AG10803 (cell line): Measurements from ENCODE around the gene ARL4D.

Experiments
- DNase-seq: peaks from one replicate; pipeline ENCODE4 v3.0.0; 2010; ENCODE audit warnings: low read depth
- H3K4me3 ChIP-seq: 2 replicates; pipeline ENCODE4 v1.5.1; 2011; ENCODE audit warnings: mild to moderate bottlenecking, low read length, control low read depth
- TF ChIP-seq, protein P1 (sequence below): conservative IDR thresholded peaks from 2 replicates; pipeline ENCODE4 v1.5.1; 2011; ENCODE audit warnings: mild to moderate bottlenecking, low read length, control low read depth, inconsistent platforms

Gene ARL4D

DNA sequence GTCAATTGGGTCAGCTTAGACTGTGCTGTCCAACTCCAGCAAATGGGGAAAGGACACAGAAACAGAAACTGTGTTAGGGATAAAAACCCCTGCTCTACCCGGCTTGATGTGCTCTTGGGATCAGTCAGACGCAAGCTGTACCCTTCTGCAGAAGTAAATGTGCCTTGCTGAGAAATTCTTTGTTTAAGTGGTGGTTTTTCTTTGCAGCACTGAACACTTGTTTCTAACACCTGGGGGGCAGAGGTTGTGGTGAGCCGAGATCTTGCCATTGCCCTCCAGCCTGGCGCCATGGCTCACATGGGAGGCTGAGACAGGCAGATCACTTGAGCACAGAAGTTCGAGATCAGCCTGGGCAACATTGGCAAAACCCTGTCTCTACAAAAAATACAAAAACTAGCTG, 18.5 kb upstream of the ARL4D start:
- TF ChIP-seq, protein P1, sequence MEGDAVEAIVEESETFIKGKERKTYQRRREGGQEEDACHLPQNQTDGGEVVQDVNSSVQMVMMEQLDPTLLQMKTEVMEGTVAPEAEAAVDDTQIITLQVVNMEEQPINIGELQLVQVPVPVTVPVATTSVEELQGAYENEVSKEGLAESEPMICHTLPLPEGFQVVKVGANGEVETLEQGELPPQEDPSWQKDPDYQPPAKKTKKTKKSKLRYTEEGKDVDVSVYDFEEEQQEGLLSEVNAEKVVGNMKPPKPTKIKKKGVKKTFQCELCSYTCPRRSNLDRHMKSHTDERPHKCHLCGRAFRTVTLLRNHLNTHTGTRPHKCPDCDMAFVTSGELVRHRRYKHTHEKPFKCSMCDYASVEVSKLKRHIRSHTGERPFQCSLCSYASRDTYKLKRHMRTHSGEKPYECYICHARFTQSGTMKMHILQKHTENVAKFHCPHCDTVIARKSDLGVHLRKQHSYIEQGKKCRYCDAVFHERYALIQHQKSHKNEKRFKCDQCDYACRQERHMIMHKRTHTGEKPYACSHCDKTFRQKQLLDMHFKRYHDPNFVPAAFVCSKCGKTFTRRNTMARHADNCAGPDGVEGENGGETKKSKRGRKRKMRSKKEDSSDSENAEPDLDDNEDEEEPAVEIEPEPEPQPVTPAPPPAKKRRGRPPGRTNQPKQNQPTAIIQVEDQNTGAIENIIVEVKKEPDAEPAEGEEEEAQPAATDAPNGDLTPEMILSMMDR: no peak
- H3K4me3 ChIP-seq: no peak overlapping the region
- DNase-seq: no peak

DNA sequence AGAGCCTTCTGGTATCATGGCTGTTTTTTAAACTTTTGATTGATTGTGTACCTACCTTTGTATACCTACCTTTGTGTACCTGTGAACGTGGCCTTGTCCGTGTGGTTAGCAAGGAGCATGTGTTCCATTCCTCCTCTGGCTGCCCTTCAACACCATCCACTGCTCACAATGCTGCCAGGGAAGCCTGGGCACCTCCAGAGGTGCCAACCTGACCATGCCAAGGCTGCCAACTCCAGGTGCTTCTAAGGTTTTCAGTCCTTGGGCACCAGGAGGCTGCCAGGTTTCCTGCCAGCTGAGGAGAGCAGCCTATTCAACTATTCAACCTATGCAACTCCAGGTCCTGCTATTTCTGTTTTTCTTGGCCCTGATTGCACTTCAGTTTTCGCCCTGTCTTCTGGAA, 17.6 kb upstream of the ARL4D start:
- no peak for DNase-seq
- H3K4me3 ChIP-seq: no peak overlapping the region
- TF ChIP-seq, protein P1: no peak

DNA sequence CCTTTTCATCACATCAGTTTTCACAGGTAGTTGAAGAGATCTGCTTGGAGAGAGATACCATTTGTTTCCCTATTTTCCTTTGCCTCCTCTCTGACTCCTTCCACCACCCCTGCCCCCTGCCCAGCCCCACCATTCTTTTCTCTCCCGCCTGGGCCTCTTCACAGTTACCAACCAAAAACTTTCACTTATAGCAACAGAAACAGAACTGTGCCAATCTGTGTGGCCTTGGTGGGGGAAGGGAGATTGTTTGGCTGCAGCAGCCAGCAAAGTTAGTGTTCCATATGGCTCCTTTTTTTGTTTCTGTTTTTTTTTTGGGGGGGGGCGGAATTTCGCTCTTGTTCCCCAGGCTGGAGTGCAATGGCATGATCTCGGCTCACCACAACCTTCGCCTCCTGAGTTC, 17.2 kb upstream of the ARL4D start:
- TF ChIP-seq, protein P1: no peak
- no peak for DNase-seq
- H3K4me3 ChIP-seq: no peak overlapping the region

DNA sequence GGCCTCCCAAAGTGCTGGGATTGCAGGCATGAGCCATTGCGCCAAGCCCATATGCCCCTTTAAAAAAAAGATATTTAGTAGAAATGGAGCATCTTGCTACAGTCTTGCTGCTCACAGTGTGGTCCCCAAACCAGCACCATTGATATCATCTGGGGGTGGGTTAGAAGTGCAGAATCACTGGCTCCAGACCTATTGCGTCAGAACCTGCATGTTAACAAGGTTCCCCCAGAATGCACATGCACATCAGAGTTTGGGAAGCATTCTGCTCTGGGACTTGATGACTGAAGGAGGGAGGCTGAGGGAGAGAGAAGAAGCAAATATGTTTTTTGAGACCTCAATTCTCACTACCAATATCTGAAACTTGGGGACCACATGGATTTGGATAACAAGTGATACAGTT, 16.0 kb upstream of the ARL4D start:
- no peak overlapping the region for H3K4me3 ChIP-seq
- TF ChIP-seq, protein P1: no peak
- DNase-seq: no peak

DNA sequence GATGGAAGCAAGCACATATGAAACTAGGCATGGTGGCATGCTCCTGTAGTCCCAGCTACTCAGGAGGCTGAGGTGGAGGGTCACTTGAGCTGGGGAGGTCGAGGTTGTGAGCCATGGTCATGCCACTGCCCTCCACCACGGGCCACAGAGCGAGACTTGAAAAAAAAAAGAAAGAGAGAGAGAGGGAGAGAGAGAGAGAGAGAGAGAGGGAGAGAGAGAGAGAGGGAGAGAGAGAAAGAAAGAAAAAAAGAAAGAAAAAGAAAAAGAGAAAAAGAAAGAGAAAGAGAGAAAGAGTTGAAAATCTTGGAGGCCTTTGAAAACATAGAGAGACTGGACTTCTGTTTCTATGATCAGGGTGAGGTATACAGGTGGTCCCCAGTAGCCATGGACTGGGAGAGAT, 15.4 kb upstream of the ARL4D start:
- H3K4me3 ChIP-seq: no peak overlapping the region
- DNase-seq: no peak
- TF ChIP-seq, protein P1: no peak

DNA sequence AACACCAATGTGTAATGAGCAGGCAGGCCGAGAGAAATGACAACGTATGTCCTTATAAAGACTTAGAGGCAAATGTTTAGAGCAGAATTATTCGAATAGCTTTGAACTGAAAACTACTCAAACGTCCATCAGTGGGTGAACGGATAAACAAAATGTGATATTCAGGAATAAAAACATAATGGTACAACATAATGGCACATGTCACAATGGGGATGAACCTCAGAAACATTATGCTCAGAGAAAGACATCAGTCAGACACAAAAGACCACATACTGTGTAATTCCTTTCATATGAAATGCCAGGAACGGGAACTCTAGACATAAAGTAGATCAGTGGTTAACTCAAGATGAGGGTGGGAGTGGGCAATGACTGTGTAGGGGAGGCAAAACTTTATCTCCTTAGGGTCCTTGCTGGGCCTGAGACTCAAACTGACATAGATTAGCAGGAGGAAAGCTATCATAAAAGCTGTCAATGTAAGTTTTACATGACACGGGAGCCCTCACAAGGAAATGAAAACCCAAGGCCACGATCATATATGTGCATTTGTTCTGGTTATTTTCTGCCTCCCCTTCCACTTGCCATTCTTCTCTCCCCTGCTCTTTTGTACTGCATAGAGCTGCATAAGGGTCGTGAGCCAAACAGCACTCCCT, 14.8 kb upstream of the ARL4D start:
- TF ChIP-seq, protein P1: no peak
- no peak overlapping the region for H3K4me3 ChIP-seq
- DNase-seq: no peak

DNA sequence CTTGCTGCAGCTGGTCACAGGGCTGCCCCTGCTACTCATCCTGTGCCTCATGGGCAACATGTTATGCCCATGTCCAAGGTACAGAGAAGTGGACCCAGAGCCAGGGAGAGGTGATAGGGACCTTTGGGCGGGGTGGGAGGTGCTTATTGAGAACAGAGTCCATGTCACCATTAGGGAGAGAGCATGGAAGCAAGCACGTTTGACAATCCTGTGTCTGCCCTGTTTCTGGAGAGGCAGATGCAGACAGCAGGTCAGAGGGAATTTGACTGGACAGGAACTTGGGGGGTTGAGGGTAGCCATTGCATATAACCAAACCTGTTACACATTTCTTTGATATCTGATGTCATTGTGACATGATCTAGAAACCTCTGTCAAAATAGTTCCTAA, 14.3 kb upstream of the ARL4D start:
- DNase-seq: no peak
- H3K4me3 ChIP-seq: no peak overlapping the region
- TF ChIP-seq, protein P1: no peak
